Vagina (tissue), 2 donors: ENCODE results near the gene PROK2. TPM values are rescaled to one million over a fixed set of nuclear protein-coding genes. Genes with fewer than 3 reads are reported as not detected.

ENCODE experiments used
- DNase-seq, 2 donors: peaks; one replicate each; pipeline ENCODE4 v3.0.0-alpha.2; 2017; ENCODE audit errors: extremely low spot score in 2 of 2
- H3K27ac ChIP-seq: fragments of 200-600 bp; sonication (generic); one replicate; pipeline ENCODE4 v1.5.1; 2019
- H3K27me3 ChIP-seq: fragments of 200-600 bp; sonication (generic); one replicate; pipeline ENCODE4 v1.5.1; 2019
- H3K36me3 ChIP-seq, 2 donors: fragments of 200-600 bp; sonication (generic); one replicate each; pipeline ENCODE4 v1.5.1; 2017 to 2019
- H3K4me1 ChIP-seq: fragments of 200-600 bp; sonication (generic); one replicate; pipeline ENCODE4 v1.5.1; 2019
- H3K4me3 ChIP-seq, 2 donors: fragments of 200-600 bp; sonication (generic); 1 replicate in 1 of 2; 2 replicates in 1 of 2; pipeline ENCODE4 v1.5.1; 2016 to 2019
- H3K9me3 ChIP-seq: fragments of 200-600 bp; sonication (generic); one replicate; pipeline ENCODE4 v1.5.1; 2019
- POLR2A ChIP-seq, 2 donors: fragments of 450-650 bp; IDR thresholded peaks; one replicate each; pipeline ENCODE4 v1.6.1; 2017; ENCODE audit warnings: antibody characterized with exemption in 2 of 2, mild to moderate bottlenecking in 2 of 2, moderate library complexity in 2 of 2
- POLR2AphosphoS5 ChIP-seq, 2 donors: sonication (generic); formaldehyde crosslinking; IDR thresholded peaks; one replicate each; pipeline ENCODE4 v1.9.0; 2017; ENCODE audit warnings: antibody characterized with exemption in 2 of 2, mild to moderate bottlenecking in 2 of 2, low read depth in 1 of 2; ENCODE audit not compliant: insufficient read depth in 1 of 2
- intact Hi-C: fragments of 100-400 bp; cut with DNase I; formaldehyde crosslinking; loops from one replicate; pipeline ENCODE4 v1.15.1; 2023
- total RNA-seq: library from RNA; depleted of rRNA; stranded (reverse); fragments of >200 nt; gene quantifications from one replicate; pipeline ENCODE4 v1.2.3, GENCODE V29; 2016
- TF ChIP-seq, protein P1 (sequence below), 3 experiments: fragments of 450-650 bp in 2 of 3; fragments of 200-600 bp in 1 of 3; sonication (generic) in 1 of 3; IDR thresholded peaks; one replicate each; pipeline ENCODE4 v1.5.1; 2017 to 2019; ENCODE audit warnings: antibody characterized with exemption in 3 of 3, mild to moderate bottlenecking in 2 of 3, moderate library complexity in 2 of 3

PROK2 gene
- total RNA-seq, 1 donor from 2014 or later, result 0.74 TPM

DNA sequence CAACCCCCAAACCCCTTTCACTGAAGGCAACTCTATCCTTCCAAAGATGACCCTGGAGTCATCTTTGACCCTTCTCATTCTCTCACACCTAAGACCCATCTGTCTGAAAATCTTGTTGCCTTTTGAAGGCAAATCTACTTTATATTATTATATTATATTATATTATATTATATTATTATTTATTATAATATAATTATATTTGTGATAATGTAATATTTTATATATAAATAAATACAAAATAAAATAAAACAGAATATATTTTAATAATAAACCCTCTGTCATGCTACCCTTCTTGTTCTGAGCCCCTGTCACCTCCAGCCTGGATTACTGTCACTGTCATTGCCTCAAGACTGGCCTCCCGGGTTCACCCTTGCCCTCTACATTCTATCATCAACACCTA lies 5.0 kb upstream of the PROK2 start:
- no peak for TF ChIP-seq POLR2AphosphoS5 (IDR thresholded peaks at IDR 0.05; ENCODE audit: insufficient read depth in 1 of 2, low read depth in 1 of 2)
- no peak for TF ChIP-seq POLR2A (IDR thresholded peaks at IDR 0.05)
- TF ChIP-seq, protein P1, sequence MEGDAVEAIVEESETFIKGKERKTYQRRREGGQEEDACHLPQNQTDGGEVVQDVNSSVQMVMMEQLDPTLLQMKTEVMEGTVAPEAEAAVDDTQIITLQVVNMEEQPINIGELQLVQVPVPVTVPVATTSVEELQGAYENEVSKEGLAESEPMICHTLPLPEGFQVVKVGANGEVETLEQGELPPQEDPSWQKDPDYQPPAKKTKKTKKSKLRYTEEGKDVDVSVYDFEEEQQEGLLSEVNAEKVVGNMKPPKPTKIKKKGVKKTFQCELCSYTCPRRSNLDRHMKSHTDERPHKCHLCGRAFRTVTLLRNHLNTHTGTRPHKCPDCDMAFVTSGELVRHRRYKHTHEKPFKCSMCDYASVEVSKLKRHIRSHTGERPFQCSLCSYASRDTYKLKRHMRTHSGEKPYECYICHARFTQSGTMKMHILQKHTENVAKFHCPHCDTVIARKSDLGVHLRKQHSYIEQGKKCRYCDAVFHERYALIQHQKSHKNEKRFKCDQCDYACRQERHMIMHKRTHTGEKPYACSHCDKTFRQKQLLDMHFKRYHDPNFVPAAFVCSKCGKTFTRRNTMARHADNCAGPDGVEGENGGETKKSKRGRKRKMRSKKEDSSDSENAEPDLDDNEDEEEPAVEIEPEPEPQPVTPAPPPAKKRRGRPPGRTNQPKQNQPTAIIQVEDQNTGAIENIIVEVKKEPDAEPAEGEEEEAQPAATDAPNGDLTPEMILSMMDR (IDR thresholded peaks at IDR 0.05), result no peak
- no peak overlapping the region for H3K27ac ChIP-seq
- intact Hi-C loops, result no loop called here
- H3K27me3 ChIP-seq, result no peaks in the 10 kb centered on the region
- peaks cover 11% of the 10 kb centered on the region for H3K4me1 ChIP-seq
- no peak for DNase-seq
- H3K36me3 ChIP-seq, result no peaks in the 10 kb centered on the region
- H3K9me3 ChIP-seq, result no peaks in the 10 kb centered on the region
- no peak overlapping the region for H3K4me3 ChIP-seq

DNA sequence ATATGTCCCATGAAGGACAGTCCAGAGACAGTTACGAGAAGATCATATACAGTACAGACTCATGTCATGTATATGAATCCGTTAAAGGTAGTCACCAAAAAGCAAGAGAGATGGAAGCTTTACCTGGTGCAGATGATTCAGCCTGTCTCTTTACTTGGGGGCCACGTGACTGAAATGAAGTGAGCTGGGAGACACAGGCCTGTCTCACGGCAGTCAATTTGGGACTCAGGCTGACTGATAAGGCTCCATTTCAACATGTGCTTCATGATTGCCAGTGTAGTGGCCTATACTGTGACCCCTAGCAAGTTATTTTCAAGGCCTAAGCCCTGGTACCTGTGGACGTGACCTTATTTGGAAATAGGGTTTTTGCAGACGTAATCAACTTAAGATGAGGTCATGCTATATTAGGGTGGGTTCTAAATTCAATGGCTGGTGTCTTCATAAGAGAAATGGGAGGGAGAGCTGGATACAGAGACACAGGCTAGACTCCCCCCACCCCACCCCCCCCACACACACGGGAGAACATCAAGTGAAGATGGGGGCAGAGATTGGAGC lies 3.0 kb upstream of the PROK2 start:
- DNase-seq, result no peak
- H3K36me3 ChIP-seq, result no peaks in the 10 kb centered on the region
- no peak overlapping the region for H3K27ac ChIP-seq
- TF ChIP-seq, protein P1 (IDR thresholded peaks at IDR 0.05), result no peak
- TF ChIP-seq POLR2AphosphoS5 (IDR thresholded peaks at IDR 0.05; ENCODE audit: insufficient read depth in 1 of 2, low read depth in 1 of 2), result no peak
- no peak for TF ChIP-seq POLR2A (IDR thresholded peaks at IDR 0.05)
- H3K4me1 ChIP-seq, result peaks cover 19% of the 10 kb centered on the region
- H3K27me3 ChIP-seq, result peaks cover 1% of the 10 kb centered on the region
- H3K4me3 ChIP-seq, result no peak overlapping the region
- intact Hi-C loops, result no loop called here
- H3K9me3 ChIP-seq, result no peaks in the 10 kb centered on the region

DNA sequence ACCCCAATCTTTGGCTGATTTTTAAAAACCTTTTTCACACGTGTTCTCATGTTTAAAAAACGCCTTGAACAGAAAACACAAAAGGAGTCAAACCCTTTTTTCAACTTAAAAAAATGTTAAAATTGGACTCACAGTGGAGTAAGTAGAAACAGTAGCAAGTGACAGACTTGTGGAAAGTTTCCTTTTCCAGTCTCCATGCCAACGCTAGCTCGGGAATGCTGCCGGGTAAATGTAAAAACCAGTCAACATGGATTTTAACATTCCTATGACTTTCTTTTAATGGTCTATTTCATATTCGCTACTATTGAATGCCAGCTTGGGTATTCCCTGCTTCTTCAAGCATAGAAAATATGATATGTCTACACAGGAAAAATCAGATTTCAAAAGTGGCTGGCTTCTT lies 1.6 kb upstream of the PROK2 start:
- Histone ChIP-seq H3K36me3 (no peaks in the 10 kb centered on the region), H3K9me3 (no peaks in the 10 kb centered on the region), H3K27ac (no peak overlapping the region), H3K27me3 (peaks cover 4% of the 10 kb centered on the region), H3K4me3 (no peak overlapping the region), H3K4me1 (peaks cover 19% of the 10 kb centered on the region)
- TF ChIP-seq POLR2A (IDR thresholded peaks at IDR 0.05), result no peak
- no peak for TF ChIP-seq POLR2AphosphoS5 (IDR thresholded peaks at IDR 0.05; ENCODE audit: insufficient read depth in 1 of 2, low read depth in 1 of 2)
- TF ChIP-seq, protein P1 (IDR thresholded peaks at IDR 0.05), result no peak
- no peak for DNase-seq
- intact Hi-C loops, result no loop called here

DNA sequence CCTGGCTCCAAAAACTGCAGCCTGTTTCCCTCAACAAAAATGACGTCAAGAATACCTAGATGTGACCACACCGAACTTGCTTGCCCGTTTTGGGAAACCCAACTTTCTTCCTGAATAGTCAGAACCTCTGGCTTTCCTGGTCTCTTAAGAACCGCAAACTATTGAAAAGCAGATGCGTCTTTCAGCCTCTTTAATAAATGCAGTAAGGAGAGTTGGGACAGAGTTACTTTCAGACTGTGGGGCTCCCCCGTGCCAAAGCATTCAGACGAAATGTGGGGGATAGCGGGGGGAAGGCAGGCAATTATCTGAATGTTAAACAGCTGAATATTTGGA lies 1.2 kb upstream of the PROK2 start:
- DNase-seq, result no peak
- H3K4me3 ChIP-seq, result no peak overlapping the region
- intact Hi-C loops, result no loop called here
- no peak overlapping the region for H3K27ac ChIP-seq
- no peaks in the 10 kb centered on the region for H3K36me3 ChIP-seq
- H3K4me1 ChIP-seq, result peaks cover 19% of the 10 kb centered on the region
- H3K9me3 ChIP-seq, result no peaks in the 10 kb centered on the region
- H3K27me3 ChIP-seq, result peaks cover 4% of the 10 kb centered on the region
- TF ChIP-seq, protein P1 (IDR thresholded peaks at IDR 0.05), result no peak
- no peak for TF ChIP-seq POLR2A (IDR thresholded peaks at IDR 0.05)
- no peak for TF ChIP-seq POLR2AphosphoS5 (IDR thresholded peaks at IDR 0.05; ENCODE audit: insufficient read depth in 1 of 2, low read depth in 1 of 2)

DNA sequence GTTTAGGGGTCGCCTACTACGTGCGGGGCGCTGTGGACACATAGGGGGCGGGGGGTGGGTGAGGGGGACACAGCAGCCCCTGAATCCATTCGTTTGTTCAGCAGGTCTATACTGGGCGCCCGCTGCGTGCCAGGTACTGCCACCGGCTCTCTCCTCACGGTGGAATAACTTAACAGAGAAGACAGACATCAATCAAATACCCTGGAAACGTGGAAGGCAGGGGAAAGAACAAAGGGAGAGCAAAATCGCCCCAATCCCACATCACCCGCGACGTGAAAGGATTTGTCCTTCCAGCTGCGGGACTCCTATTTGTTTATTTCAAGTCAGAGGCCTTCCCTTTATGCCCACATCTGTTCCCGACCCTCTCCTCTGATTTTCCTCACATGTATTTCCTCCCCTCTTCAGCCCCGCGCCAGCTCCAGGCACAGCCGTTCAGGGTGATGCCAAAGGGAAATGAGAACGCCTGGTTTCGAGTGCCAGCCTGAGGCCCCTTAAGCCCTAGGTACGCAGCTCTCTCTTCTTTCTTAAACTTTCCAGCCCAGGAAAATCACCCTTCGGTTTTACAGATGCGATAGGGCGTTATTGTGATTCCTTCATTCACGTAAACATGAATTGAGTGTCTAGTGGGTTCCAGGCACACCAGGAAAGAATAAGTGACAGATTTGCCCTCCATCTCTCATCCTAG lies 726 bp upstream of the PROK2 start:
- TF ChIP-seq POLR2AphosphoS5 (IDR thresholded peaks at IDR 0.05; ENCODE audit: insufficient read depth in 1 of 2, low read depth in 1 of 2), result no peak
- TF ChIP-seq, protein P1 (IDR thresholded peaks at IDR 0.05), result no peak
- TF ChIP-seq POLR2A (IDR thresholded peaks at IDR 0.05), result no peak

More for the DNA sequence above, 726 bp upstream of the PROK2 start:
- intact Hi-C loops, result no loop called here
- Histone ChIP-seq H3K27ac (no peak overlapping the region), H3K4me3 (peak overlapping the region; percentile 24 to 46), H3K36me3 (no peaks in the 10 kb centered on the region), H3K27me3 (peaks cover 4% of the 10 kb centered on the region), H3K9me3 (no peaks in the 10 kb centered on the region), H3K4me1 (peaks cover 19% of the 10 kb centered on the region)
- DNase-seq, result no peak
